ENCODE measurements around the gene C1QTNF9.
"Not testable (repeated sequence)": the region's sequence is repeated elsewhere in the genome, so short reads cannot be mapped to it uniquely, and the experiment has no call there.

C1QTNF9 gene

GRCh38 chr13:24371273-24371672, 61.9 kb downstream of the C1QTNF9 start:
- DNase-seq: not testable (repeated sequence)
